Measurements from ENCODE around the gene EP400.
"Not testable (repeated sequence)": the region's sequence is repeated elsewhere in the genome, so short reads cannot be mapped to it uniquely, and the experiment has no call there.

The EP400 gene

GRCh38 chr12:132103072-132103471, 153.3 kb downstream of the EP400 start:
- not testable (repeated sequence) for H4K91ac ChIP-seq (ENCODE audit: low read depth, low read length, poor library complexity); H2BK12ac ChIP-seq (ENCODE audit: low read length); H3K9ac ChIP-seq (ENCODE audit: low read depth, low read length, poor library complexity); H2AFZ ChIP-seq (ENCODE audit: low read length); H3K9me3 ChIP-seq (replicated peaks in 1 of 2; ENCODE audit: control insufficient read depth in 2 of 2, insufficient read depth in 1 of 2, low read depth in 1 of 2, low read length in 2 of 2); H2AK5ac ChIP-seq (ENCODE audit: low read depth, low read length); H3K4me3 ChIP-seq (ENCODE audit: low read length in 2 of 2); H3K4ac ChIP-seq (ENCODE audit: low read length); H3K79me1 ChIP-seq (ENCODE audit: low read depth, low read length); H3K4me1 ChIP-seq (ENCODE audit: control insufficient read depth in 2 of 2, insufficient read depth in 1 of 2, low read depth in 1 of 2, low read length in 2 of 2); H2BK120ac ChIP-seq (ENCODE audit: low read depth, low read length); H2BK5ac ChIP-seq (ENCODE audit: low read length); H3K14ac ChIP-seq (ENCODE audit: low read length); H3K23ac ChIP-seq (ENCODE audit: low read depth, low read length, poor library complexity); H3K27me3 ChIP-seq (ENCODE audit: control insufficient read depth in 3 of 3, insufficient read depth in 3 of 3, low read depth in 1 of 3, low read length in 3 of 3); H3K18ac ChIP-seq (ENCODE audit: low read length); H4K8ac ChIP-seq (ENCODE audit: low read depth, low read length); DNase-seq (ENCODE audit: low spot score); H3K27ac ChIP-seq (replicated peaks; ENCODE audit: low read length); H2BK15ac ChIP-seq (ENCODE audit: low read length)
- H3K4me2 ChIP-seq (ENCODE audit: insufficient read depth, low read length, poor library complexity, severe bottlenecking): peak overlapping the region; percentile 18
- no CpG with 5 or more reads among the region's 14 CpGs for WGBS, 2 donors (ENCODE audit: extremely low coverage in 2 of 2, insufficient read length in 2 of 2, insufficient replicate concordance in 1 of 2)
- peaks cover 13 to 37% of the 10 kb centered on the region in 2 donors for H3K36me3 ChIP-seq (replicated peaks in 1 of 2; ENCODE audit: control insufficient read depth in 2 of 2, insufficient read depth in 2 of 2, low read length in 2 of 2)

- no peak overlapping the region for H3K27ac ChIP-seq (replicated peaks; ENCODE audit: low read length)
- peaks cover 1% of the 10 kb centered on the region for H3K79me1 ChIP-seq (ENCODE audit: low read depth, low read length)
- H2BK15ac ChIP-seq (ENCODE audit: low read length): no peak overlapping the region
- no peaks in the 10 kb centered on the region for H3K27me3 ChIP-seq (ENCODE audit: control insufficient read depth in 3 of 3, insufficient read depth in 3 of 3, low read depth in 1 of 3, low read length in 3 of 3)
- H2AFZ ChIP-seq (ENCODE audit: low read length): no peak overlapping the region
- H2BK120ac ChIP-seq (ENCODE audit: low read depth, low read length): no peak overlapping the region
- no peak overlapping the region for H3K4me2 ChIP-seq (ENCODE audit: insufficient read depth, low read length, poor library complexity, severe bottlenecking)
- H2BK12ac ChIP-seq (ENCODE audit: low read length): no peak overlapping the region
- no peak overlapping the region for H3K4me3 ChIP-seq (ENCODE audit: low read length in 2 of 2)
- no peak overlapping the region for H4K8ac ChIP-seq (ENCODE audit: low read depth, low read length)
- no peak overlapping the region for H3K4ac ChIP-seq (ENCODE audit: low read length)
- no peak overlapping the region for H2AK5ac ChIP-seq (ENCODE audit: low read depth, low read length)
- H3K14ac ChIP-seq (ENCODE audit: low read length): no peak overlapping the region
- DNase-seq (ENCODE audit: low spot score): no peak
- H3K18ac ChIP-seq (ENCODE audit: low read length): no peak overlapping the region
- H3K23ac ChIP-seq (ENCODE audit: low read depth, low read length, poor library complexity): no peak overlapping the region
- H3K36me3 ChIP-seq (replicated peaks in 1 of 2; ENCODE audit: control insufficient read depth in 2 of 2, insufficient read depth in 2 of 2, low read length in 2 of 2): peaks cover 13 to 35% of the 10 kb centered on the region in 2 donors
- H2BK5ac ChIP-seq (ENCODE audit: low read length): no peak overlapping the region
- no peaks in the 10 kb centered on the region for H3K9me3 ChIP-seq (replicated peaks in 1 of 2; ENCODE audit: control insufficient read depth in 2 of 2, insufficient read depth in 1 of 2, low read depth in 1 of 2, low read length in 2 of 2)
- no CpG with 5 or more reads among the region's 26 CpGs for WGBS, 2 donors (ENCODE audit: extremely low coverage in 2 of 2, insufficient read length in 2 of 2, insufficient replicate concordance in 1 of 2)
- no peak overlapping the region for H4K91ac ChIP-seq (ENCODE audit: low read depth, low read length, poor library complexity)
- no peak overlapping the region for H3K9ac ChIP-seq (ENCODE audit: low read depth, low read length, poor library complexity)
- H3K4me1 ChIP-seq (ENCODE audit: control insufficient read depth in 2 of 2, insufficient read depth in 1 of 2, low read depth in 1 of 2, low read length in 2 of 2): peaks cover 7 to 8% of the 10 kb centered on the region in 2 donors
Measured at GRCh38 chr12:132103542-132104308, 154.0 kb downstream of the EP400 start.

DNA sequence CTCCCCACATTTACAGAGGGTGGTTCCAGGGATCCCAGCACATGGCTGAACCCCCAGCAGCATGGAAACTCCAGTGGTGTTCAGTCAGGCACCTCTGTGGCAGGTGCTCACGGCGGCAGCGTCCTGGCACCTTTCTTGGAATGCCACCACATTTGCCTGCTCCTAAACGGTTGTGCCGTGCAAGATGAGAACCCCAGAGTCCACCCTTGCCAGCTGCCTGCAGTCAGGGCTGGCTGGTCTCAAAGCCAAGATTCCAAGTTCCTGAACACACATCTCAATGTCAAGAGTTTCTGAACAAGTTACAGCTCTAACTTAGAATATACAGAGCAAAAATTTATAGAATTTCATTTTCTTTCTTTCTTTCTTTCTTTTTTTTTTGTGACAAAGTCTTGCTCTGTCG, 155.7 kb downstream of the EP400 start:
- Histone ChIP-seq H3K4ac (ENCODE audit: low read length) (no peak overlapping the region), H3K36me3 (replicated peaks in 1 of 2; ENCODE audit: control insufficient read depth in 2 of 2, insufficient read depth in 2 of 2, low read length in 2 of 2) (peaks cover 10 to 40% of the 10 kb centered on the region in 2 donors), H2BK5ac (ENCODE audit: low read length) (no peak overlapping the region), H4K91ac (ENCODE audit: low read depth, low read length, poor library complexity) (no peak overlapping the region), H2AFZ (ENCODE audit: low read length) (no peak overlapping the region), H4K8ac (ENCODE audit: low read depth, low read length) (no peak overlapping the region), H3K4me3 (ENCODE audit: low read length in 2 of 2) (no peak overlapping the region), H3K23ac (ENCODE audit: low read depth, low read length, poor library complexity) (peak overlapping the region; percentile 85), H3K4me2 (ENCODE audit: insufficient read depth, low read length, poor library complexity, severe bottlenecking) (no peak overlapping the region), H2AK5ac (ENCODE audit: low read depth, low read length) (no peak overlapping the region), H3K14ac (ENCODE audit: low read length) (no peak overlapping the region), H2BK12ac (ENCODE audit: low read length) (no peak overlapping the region), H2BK120ac (ENCODE audit: low read depth, low read length) (no peak overlapping the region), H3K9me3 (replicated peaks in 1 of 2; ENCODE audit: control insufficient read depth in 2 of 2, insufficient read depth in 1 of 2, low read depth in 1 of 2, low read length in 2 of 2) (no peaks in the 10 kb centered on the region), H2BK15ac (ENCODE audit: low read length) (no peak overlapping the region), H3K27me3 (ENCODE audit: control insufficient read depth in 3 of 3, insufficient read depth in 3 of 3, low read depth in 1 of 3, low read length in 3 of 3) (no peaks in the 10 kb centered on the region), H3K4me1 (ENCODE audit: control insufficient read depth in 2 of 2, insufficient read depth in 1 of 2, low read depth in 1 of 2, low read length in 2 of 2) (peaks cover 7 to 8% of the 10 kb centered on the region in 2 donors), H3K18ac (ENCODE audit: low read length) (no peak overlapping the region), H3K9ac (ENCODE audit: low read depth, low read length, poor library complexity) (peak overlapping the region; percentile 21), H3K79me1 (ENCODE audit: low read depth, low read length) (peaks cover 1% of the 10 kb centered on the region), H3K27ac (replicated peaks; ENCODE audit: low read length) (no peak overlapping the region)
- no CpG with 5 or more reads among the region's 6 CpGs for WGBS, 2 donors (ENCODE audit: extremely low coverage in 2 of 2, insufficient read length in 2 of 2, insufficient replicate concordance in 1 of 2)
- DNase-seq (ENCODE audit: low spot score): no peak

DNA sequence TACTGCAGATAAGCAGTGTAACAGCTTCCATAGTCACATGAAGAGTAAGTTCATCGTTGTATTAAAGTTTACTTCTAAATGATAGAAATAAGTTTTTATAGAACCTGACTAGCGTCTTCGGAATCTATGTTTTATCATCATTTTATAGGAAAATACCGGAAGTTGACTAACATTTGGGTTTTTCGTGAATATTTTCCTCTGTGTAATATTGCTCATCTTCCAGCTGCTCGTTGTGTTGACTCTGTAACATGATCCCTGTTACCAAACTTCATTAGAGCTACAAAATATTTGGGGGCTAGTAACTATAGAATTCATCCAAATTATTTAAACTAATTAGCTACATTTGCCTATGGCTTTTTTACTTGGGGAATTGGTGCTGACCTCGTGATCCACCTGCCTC, 157.2 kb downstream of the EP400 start:
- H3K9me3 ChIP-seq (replicated peaks in 1 of 2; ENCODE audit: control insufficient read depth in 2 of 2, insufficient read depth in 1 of 2, low read depth in 1 of 2, low read length in 2 of 2): no peaks in the 10 kb centered on the region
- no peaks in the 10 kb centered on the region for H3K27me3 ChIP-seq (ENCODE audit: control insufficient read depth in 3 of 3, insufficient read depth in 3 of 3, low read depth in 1 of 3, low read length in 3 of 3)
- no peaks in the 10 kb centered on the region for H3K79me1 ChIP-seq (ENCODE audit: low read depth, low read length)
- H4K91ac ChIP-seq (ENCODE audit: low read depth, low read length, poor library complexity): no peak overlapping the region
- H3K18ac ChIP-seq (ENCODE audit: low read length): no peak overlapping the region
- H3K36me3 ChIP-seq (replicated peaks in 1 of 2; ENCODE audit: control insufficient read depth in 2 of 2, insufficient read depth in 2 of 2, low read length in 2 of 2): peaks cover 15 to 49% of the 10 kb centered on the region in 2 donors
- H3K27ac ChIP-seq (replicated peaks; ENCODE audit: low read length): no peak overlapping the region
- no peak overlapping the region for H3K23ac ChIP-seq (ENCODE audit: low read depth, low read length, poor library complexity)
- no peak overlapping the region for H3K4me3 ChIP-seq (ENCODE audit: low read length in 2 of 2)
- no CpG with 5 or more reads among the region's 7 CpGs for WGBS, 2 donors (ENCODE audit: extremely low coverage in 2 of 2, insufficient read length in 2 of 2, insufficient replicate concordance in 1 of 2)
- H4K8ac ChIP-seq (ENCODE audit: low read depth, low read length): no peak overlapping the region
- no peak overlapping the region for H2BK15ac ChIP-seq (ENCODE audit: low read length)
- DNase-seq (ENCODE audit: low spot score): no peak
- no peak overlapping the region for H2BK5ac ChIP-seq (ENCODE audit: low read length)
- no peak overlapping the region for H2BK12ac ChIP-seq (ENCODE audit: low read length)
- H3K9ac ChIP-seq (ENCODE audit: low read depth, low read length, poor library complexity): no peak overlapping the region
- H3K4ac ChIP-seq (ENCODE audit: low read length): no peak overlapping the region
- peaks cover 7 to 8% of the 10 kb centered on the region in 2 donors for H3K4me1 ChIP-seq (ENCODE audit: control insufficient read depth in 2 of 2, insufficient read depth in 1 of 2, low read depth in 1 of 2, low read length in 2 of 2)
- H3K14ac ChIP-seq (ENCODE audit: low read length): no peak overlapping the region
- no peak overlapping the region for H2AFZ ChIP-seq (ENCODE audit: low read length)
- no peak overlapping the region for H2AK5ac ChIP-seq (ENCODE audit: low read depth, low read length)
- no peak overlapping the region for H3K4me2 ChIP-seq (ENCODE audit: insufficient read depth, low read length, poor library complexity, severe bottlenecking)
- H2BK120ac ChIP-seq (ENCODE audit: low read depth, low read length): no peak overlapping the region
